SU-DHL-6 (cell line): ENCODE measurements around the gene DAZAP2.
"Not testable (repeated sequence)": the region's sequence is repeated elsewhere in the genome, so short reads cannot be mapped to it uniquely, and the experiment has no call there.

Source experiments
- H2AFZ ChIP-seq: fragments of 200-600 bp; sonication (generic); 2 replicates; pipeline ENCODE4 v1.6.1; 2014; ENCODE audit warnings: low read depth, mild to moderate bottlenecking, moderate library complexity, mixed read lengths, antibody characterized with exemption, low read length; ENCODE audit not compliant: severe bottlenecking
- H3F3A ChIP-seq: fragments of 200-600 bp; shearing (Covaris generic); 2 replicates; pipeline ENCODE4 v1.6.0; 2016; ENCODE audit warnings: antibody characterized with exemption, mild to moderate bottlenecking; ENCODE audit not compliant: insufficient read depth
- H3K27ac ChIP-seq: fragments of 200-600 bp; sonication (generic); 2 replicates; pipeline ENCODE4 v1.5.1; 2016; ENCODE audit warnings: low read depth, mild to moderate bottlenecking, low read length, moderate library complexity, mixed read lengths
- H3K27me3 ChIP-seq: fragments of 200-600 bp; sonication (generic), shearing (Covaris generic); 2 replicates; pipeline ENCODE4 v1.6.0; 2014; ENCODE audit warnings: mild to moderate bottlenecking, low read length
- H3K36me3 ChIP-seq: fragments of 200-600 bp; sonication (generic); 2 replicates; pipeline ENCODE4 v1.6.1; 2014; ENCODE audit warnings: mild to moderate bottlenecking, low read length, mixed read lengths
- H3K4me2 ChIP-seq: fragments of 300-600, 200-600 bp; shearing (Covaris generic), sonication (generic); 2 replicates; pipeline ENCODE4 v1.6.0; 2014; ENCODE audit warnings: low read length, low read depth, mild to moderate bottlenecking; ENCODE audit not compliant: poor library complexity, severe bottlenecking
- H3K4me3 ChIP-seq: fragments of 200-600 bp; sonication (generic); 2 replicates; pipeline ENCODE4 v1.5.1; 2014; ENCODE audit warnings: antibody characterized with exemption, low read length, mild to moderate bottlenecking, mixed read lengths; ENCODE audit not compliant: insufficient read depth, poor library complexity, severe bottlenecking
- H3K79me2 ChIP-seq: fragments of 200-600 bp; sonication (generic); 2 replicates; pipeline ENCODE4 v1.6.1; 2014; ENCODE audit warnings: mild to moderate bottlenecking, low read length, moderate library complexity; ENCODE audit not compliant: insufficient read depth
- H3K9ac ChIP-seq: fragments of 200-600 bp; sonication (generic); 2 replicates; pipeline ENCODE4 v1.7.0; 2014; ENCODE audit warnings: mild to moderate bottlenecking, low read length
- H3K9me2 ChIP-seq: fragments of 200-600 bp; sonication (generic); replicated peaks from 2 replicates; pipeline ENCODE4 v1.6.1; 2014; ENCODE audit warnings: low read length; ENCODE audit not compliant: insufficient read depth
- H3K9me3 ChIP-seq: fragments of 200-600 bp; sonication (generic); 2 replicates; pipeline ENCODE4 v1.6.1; 2014; ENCODE audit warnings: low read length, mixed read lengths; ENCODE audit not compliant: insufficient read depth
- H4K20me1 ChIP-seq: fragments of 200-600 bp; sonication (generic); 2 replicates; pipeline ENCODE4 v1.6.1; 2014; ENCODE audit warnings: low read depth, mild to moderate bottlenecking, antibody characterized with exemption, low read length, moderate library complexity, mixed read lengths
- EZH2phosphoT487 ChIP-seq: fragments of 200-600 bp; sonication (generic), shearing (Covaris generic); conservative IDR thresholded peaks from 2 replicates; pipeline ENCODE4 v1.6.1; 2018; ENCODE audit warnings: mild to moderate bottlenecking, antibody characterized with exemption, low read length, moderate library complexity, mixed read lengths
- TF ChIP-seq, protein P1 (sequence below): fragments of 200-600 bp; sonication (generic); IDR thresholded peaks from one replicate; pipeline ENCODE4 v1.5.1; 2017; ENCODE audit warnings: antibody characterized with exemption, mild to moderate bottlenecking, low read length, moderate library complexity; ENCODE audit not compliant: insufficient read depth, poor library complexity, severe bottlenecking

DAZAP2 gene

DNA sequence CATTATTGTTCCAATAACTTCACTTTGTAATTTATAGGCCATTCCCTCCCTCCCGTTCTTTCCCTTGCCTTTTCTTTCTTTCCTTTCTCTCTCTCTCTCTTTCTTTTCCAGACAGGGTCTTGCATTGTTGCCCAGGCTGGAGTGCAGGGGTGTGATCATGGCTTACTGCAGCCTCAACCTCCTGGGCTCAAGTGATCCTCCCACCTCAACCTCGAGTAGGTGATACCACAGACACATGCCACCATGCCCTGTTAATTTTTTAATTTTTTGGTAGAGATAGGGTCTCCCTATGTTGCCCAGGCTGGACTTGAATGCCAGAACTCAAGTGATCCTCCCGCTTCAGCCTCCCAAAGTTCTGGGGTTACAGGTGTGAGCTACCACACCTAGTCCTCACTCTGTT is 14.0 kb upstream of the DAZAP2 start:
- H3K36me3 ChIP-seq: no peaks in the 10 kb centered on the region

DNA sequence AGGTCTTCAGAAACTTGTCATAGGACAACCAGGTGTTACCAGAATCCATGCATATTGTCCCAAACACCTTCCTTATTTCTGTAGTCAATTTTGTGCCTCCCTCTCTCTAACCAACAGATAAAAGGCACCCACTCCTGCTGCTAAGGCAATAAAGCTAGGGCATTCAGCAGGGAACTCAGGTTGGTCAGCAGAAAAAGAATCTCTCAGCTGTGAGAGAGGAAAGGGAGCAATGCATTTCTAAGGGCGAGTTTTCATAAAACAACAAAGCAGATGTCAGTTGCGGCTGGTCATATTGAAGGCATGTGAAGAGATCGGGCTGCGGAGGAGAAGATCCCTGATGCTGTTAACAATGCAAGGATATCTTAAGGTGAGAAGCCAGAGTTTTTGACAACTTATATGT is 13.4 kb upstream of the DAZAP2 start:
- TF ChIP-seq EZH2phosphoT487: no peak
- TF ChIP-seq, protein P1, sequence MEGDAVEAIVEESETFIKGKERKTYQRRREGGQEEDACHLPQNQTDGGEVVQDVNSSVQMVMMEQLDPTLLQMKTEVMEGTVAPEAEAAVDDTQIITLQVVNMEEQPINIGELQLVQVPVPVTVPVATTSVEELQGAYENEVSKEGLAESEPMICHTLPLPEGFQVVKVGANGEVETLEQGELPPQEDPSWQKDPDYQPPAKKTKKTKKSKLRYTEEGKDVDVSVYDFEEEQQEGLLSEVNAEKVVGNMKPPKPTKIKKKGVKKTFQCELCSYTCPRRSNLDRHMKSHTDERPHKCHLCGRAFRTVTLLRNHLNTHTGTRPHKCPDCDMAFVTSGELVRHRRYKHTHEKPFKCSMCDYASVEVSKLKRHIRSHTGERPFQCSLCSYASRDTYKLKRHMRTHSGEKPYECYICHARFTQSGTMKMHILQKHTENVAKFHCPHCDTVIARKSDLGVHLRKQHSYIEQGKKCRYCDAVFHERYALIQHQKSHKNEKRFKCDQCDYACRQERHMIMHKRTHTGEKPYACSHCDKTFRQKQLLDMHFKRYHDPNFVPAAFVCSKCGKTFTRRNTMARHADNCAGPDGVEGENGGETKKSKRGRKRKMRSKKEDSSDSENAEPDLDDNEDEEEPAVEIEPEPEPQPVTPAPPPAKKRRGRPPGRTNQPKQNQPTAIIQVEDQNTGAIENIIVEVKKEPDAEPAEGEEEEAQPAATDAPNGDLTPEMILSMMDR: no peak
- no peaks in the 10 kb centered on the region for H3F3A ChIP-seq
- no peaks in the 10 kb centered on the region for H3K27me3 ChIP-seq
- H3K4me3 ChIP-seq: no peak overlapping the region
- H3K4me2 ChIP-seq: no peak overlapping the region
- no peaks in the 10 kb centered on the region for H3K9me2 ChIP-seq
- no peaks in the 10 kb centered on the region for H3K79me2 ChIP-seq
- no peaks in the 10 kb centered on the region for H3K9me3 ChIP-seq
- H2AFZ ChIP-seq: no peak overlapping the region
- no peak overlapping the region for H3K9ac ChIP-seq
- no peaks in the 10 kb centered on the region for H3K36me3 ChIP-seq
- no peaks in the 10 kb centered on the region for H4K20me1 ChIP-seq
- H3K27ac ChIP-seq: no peak overlapping the region

More for the DNA sequence above, 14.0 kb upstream of the DAZAP2 start:
- Histone ChIP-seq H3K4me3 (no peak overlapping the region), H3K27ac (no peak overlapping the region), H3K79me2 (no peaks in the 10 kb centered on the region), H2AFZ (no peak overlapping the region), H3K27me3 (no peaks in the 10 kb centered on the region), H3F3A (no peaks in the 10 kb centered on the region), H3K9me2 (no peaks in the 10 kb centered on the region), H3K4me2 (no peak overlapping the region), H3K9ac (no peak overlapping the region), H4K20me1 (no peaks in the 10 kb centered on the region), H3K9me3 (no peaks in the 10 kb centered on the region)
- TF ChIP-seq, protein P1: no peak
- TF ChIP-seq EZH2phosphoT487: no peak

DNA sequence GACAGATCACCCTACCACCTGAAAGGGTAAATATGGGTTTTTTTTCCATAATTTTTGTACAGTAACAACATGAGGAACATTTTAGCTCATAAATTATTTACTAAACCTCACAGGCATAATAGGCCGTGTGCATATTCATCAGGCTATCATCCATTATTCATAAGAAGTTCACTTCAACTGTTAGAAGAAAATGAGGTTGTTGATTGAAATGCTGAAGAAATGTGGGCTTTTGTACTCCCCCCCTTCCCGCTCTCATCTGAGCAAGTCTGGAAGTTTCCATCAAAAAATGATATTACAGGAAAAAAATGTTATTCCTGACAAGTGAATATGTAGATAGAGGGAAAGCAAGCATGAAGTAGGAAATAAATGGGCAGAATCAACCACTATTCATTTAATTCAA is 12.9 kb upstream of the DAZAP2 start:
- no peaks in the 10 kb centered on the region for H4K20me1 ChIP-seq
- H3K36me3 ChIP-seq: no peaks in the 10 kb centered on the region
- H3K4me2 ChIP-seq: no peak overlapping the region
- no peak for TF ChIP-seq EZH2phosphoT487
- TF ChIP-seq, protein P1: no peak
- no peak overlapping the region for H3K27ac ChIP-seq
- H3F3A ChIP-seq: no peaks in the 10 kb centered on the region
- H3K9me2 ChIP-seq: no peaks in the 10 kb centered on the region
- no peaks in the 10 kb centered on the region for H3K9me3 ChIP-seq
- H3K27me3 ChIP-seq: no peaks in the 10 kb centered on the region
- no peaks in the 10 kb centered on the region for H3K79me2 ChIP-seq
- H3K4me3 ChIP-seq: no peak overlapping the region
- H2AFZ ChIP-seq: no peak overlapping the region
- no peak overlapping the region for H3K9ac ChIP-seq

DNA sequence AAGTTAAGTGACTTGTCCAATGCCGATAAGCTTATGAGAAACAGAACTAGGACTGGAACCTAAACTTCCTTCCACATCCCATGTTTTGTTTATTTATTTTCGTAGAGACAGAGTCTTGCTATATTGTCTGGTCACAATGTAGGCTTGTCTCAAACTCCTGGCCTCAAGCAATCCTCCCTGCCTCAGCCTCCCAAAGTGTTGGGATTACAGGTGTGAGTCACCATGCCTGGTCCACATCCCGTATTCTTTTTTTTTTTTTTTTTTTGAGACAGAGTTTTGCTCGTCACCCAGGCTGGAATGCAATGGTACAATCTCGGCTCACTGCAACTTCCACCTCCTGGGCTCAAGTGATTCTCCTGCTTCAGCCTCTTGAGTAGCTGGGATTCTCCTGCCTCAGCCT is 11.5 kb upstream of the DAZAP2 start:
- H3K27ac ChIP-seq, H3K4me3 ChIP-seq, H3K9ac ChIP-seq, H3F3A ChIP-seq, H3K9me2 ChIP-seq, H3K36me3 ChIP-seq, H3K27me3 ChIP-seq, H2AFZ ChIP-seq, H4K20me1 ChIP-seq, H3K79me2 ChIP-seq, H3K9me3 ChIP-seq, H3K4me2 ChIP-seq: not testable (repeated sequence)
